ENCODE measurements around the gene SPANXN3.
"Not testable (repeated sequence)": the region's sequence is repeated elsewhere in the genome, so short reads cannot be mapped to it uniquely, and the experiment has no call there.

SPANXN3 gene, protein sequence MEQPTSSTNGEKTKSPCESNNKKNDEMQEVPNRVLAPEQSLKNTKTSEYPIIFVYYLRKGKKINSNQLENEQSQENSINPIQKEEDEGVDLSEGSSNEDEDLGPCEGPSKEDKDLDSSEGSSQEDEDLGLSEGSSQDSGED

DNA sequence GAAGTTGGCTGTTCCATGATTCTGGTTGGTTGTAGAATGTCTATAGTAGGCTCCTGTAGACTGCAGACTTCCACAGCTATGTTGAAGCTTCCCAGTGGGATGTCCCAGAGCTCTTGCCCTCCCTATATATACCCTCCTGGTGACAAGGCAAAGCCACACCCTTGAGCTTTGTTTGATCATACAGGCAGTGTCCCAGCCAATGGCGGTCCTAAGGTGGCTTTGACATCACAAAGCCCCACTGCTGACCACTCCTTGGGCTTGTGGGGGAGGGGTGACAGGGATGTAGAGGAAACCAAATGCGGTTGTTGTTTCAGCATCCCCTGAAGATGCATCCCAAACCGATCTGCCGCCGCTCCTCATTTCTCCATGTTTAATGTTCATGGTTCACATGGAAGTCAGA, at the start of gene SPANXN3:
TSS of gene SPANXN3 (minus strand) at position 101 of the 400 bp plus-strand sequence. CDS start at position 17, 84 bp downstream.
- not testable (repeated sequence) for DNase-seq (ENCODE audit: low spot score)

DNA sequence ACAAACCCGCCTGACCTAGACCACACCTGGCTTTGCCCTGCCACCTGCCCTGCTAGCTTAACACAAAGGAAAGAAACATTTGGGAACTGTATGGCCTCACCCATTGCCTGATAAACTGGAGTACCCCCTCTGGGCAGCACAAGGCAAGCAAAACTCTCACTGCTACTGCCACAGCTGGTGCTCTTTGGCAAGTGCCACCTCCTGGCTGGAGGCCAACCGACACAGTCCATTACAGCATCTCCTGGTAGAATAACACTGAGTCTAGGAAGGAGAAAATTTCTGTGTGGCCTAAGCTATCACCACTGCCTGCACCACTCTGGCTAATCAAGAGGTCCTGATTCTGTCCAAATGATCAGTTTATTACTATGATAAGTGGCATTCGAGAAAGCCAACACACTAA, 18.9 kb upstream of the SPANXN3 start:
- DNase-seq (ENCODE audit: low spot score): no peak

DNA sequence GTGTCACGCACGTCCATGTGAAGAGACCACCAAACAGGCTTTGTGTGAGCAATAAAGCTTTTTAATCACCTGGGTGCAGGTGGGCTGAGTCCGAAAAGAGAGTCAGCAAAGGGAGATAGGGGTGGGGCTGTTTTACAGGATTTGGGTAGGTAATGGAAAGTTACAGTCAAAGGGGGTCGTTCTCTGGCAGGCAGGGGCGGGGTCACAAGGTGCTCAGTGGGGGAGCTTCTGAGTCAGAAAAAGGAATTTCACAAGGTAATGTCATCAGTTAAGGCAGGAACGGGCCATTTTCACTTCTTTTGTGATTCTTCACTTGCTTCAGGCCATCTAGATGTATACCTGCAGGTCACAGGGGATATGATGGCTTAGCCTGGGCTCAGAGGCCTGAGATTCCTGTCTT, 15.1 kb downstream of the SPANXN3 start:
- DNase-seq (ENCODE audit: low spot score): not testable (repeated sequence)

DNA sequence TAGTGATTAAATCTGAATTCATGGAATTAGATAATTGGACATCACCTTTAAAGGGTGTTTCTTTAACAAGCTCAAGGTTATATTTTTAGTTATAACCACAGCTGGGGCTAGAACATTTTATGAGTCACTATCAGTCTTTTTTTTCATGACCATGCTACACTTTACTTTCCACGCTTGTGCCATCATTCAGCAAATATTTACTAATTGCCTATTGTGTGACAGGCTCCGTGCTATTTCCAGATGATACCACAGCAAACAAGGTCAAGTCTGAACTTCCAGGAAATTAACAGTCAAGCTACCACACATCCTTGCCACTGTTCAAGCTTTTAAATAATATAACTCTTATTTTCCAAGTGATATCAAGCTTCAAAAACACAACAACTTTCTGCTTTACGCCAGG, 16.5 kb downstream of the SPANXN3 start:
- no peak for DNase-seq (ENCODE audit: low spot score)

DNA sequence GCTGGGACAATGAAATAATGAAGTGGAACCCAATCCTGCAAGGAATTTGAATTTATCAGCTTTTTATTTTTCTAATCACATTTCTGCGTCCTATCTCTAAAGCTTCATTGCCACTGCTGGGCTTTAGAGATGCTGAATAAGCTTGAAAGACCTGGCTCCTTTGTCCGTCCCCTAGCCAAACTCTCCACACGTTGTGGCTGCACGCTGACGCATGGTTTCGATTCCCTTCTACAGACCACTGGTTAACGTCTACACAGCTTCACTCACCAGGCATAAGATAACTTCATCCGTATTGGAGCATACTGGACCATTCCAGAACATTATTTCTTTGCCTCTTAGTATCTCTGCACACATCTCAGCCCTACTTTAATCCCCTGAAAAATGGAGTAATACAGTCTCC, 31.2 kb downstream of the SPANXN3 start:
- no peak for DNase-seq (ENCODE audit: low spot score)

DNA sequence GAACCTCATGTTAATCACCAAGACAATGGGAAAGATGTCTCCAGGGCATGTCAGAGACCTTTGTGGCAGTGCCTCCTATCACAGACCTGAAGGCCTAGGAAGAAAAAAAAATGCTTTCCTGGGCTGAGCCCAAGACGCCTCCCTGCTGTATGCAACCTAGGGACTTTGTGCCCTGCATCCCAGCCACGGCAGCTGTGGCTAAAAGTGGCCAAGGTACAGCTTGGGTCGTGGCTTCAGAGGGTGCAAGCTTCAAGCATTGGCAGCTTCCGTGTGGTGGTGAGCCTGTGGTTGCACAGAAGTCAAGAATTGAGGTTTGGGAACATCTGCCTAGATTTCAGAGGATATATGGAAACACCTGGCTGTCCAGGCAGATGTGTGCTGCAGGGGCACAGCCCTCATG, 40.5 kb downstream of the SPANXN3 start:
- no peak for DNase-seq (ENCODE audit: low spot score)

DNA sequence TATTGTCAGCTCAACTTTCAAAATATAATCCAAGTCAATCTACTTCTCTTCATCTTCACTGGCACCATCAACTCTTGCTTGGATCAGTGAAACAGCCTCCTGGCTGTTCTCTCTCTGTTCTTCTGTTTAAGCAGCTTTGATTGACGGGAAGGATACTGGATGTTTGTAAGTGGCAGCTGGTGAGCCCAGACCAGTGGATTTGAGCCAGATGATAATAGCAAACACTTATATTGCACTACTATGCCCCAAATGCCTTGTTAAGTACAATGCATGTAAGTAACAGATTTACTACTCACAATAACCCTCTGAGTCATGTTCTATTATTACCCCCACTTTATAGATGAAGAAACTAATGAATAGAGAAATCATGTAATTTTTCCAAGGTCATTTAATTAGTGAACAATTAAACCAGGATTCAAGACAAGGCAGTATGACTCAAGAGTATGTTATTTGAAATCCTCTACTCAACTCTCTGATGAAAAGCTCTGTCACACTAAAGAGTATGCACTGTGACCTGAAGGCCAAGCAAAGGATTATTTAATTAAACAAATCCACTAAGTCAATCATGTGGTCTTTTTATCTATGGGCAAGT, 44.8 kb downstream of the SPANXN3 start:
- no peak for DNase-seq (ENCODE audit: low spot score)

DNA sequence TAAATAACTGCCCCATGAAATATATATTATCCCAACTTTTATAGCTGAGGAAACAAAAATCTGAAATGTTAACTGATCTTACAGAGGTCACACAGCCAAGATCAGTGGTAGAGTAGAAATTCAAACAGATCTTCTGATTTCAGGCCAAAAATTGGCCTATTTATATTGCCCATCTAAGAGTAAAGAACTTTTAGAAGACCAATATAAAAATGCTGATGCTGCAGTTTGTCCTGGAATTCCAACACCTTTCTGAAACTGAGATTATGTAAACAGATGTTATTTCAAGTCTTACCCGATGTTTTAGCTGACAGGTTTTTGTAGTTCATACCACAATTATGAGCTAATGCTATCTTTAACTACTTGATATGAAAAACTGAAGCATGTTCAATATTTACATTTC, 51.1 kb downstream of the SPANXN3 start:
- no peak for DNase-seq (ENCODE audit: low spot score)

DNA sequence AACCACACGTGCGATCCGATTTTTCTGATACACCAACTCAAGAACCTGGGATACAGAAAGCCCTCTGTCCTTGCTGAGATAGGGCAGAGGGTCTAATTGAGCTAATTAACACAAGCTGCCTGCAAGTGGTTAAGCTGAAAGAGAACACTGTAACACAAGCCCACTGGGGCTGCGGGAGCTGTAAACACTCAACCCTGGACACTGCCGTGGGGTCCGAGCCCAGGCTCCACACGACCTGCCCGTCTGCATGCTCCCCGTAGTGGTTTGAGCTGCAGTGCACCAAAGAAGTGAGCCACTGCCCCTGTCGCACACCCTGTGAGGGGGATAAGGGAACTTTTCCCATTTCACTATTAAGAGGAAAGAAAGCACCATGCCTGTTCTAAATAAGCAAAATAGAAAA, 54.6 kb downstream of the SPANXN3 start:
- DNase-seq (ENCODE audit: low spot score): no peak

DNA sequence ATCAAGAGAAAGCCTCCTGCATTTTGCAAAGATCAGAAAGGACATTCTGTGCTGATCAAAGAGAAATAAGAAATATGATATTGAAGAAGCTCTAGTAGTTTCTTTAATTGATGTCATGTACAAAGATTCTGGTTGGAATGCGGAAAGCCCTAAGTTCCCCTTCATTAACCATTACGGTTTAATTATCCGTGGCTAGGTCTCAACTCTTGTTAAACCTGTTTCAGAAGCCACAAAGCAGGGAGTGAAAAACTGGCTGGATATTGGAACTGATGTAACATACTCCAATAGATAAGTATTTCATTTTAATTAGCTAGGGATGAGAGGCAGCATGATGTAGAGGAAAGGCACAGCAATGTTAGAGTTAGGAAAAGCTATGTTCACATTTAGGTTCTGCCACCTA, 55.7 kb downstream of the SPANXN3 start:
- no peak for DNase-seq (ENCODE audit: low spot score)
